Glomerular endothelial cell (primary cell): ENCODE measurements around the gene HLA-DQA2. TPM values are rescaled to one million over a fixed set of nuclear protein-coding genes. Genes with fewer than 3 reads are reported as not detected.
"Not testable (repeated sequence)": the region's sequence is repeated elsewhere in the genome, so short reads cannot be mapped to it uniquely, and the experiment has no call there.

Source experiments
- DNase-seq: peaks from one replicate; pipeline ENCODE4 v3.0.0-alpha.2; 2011; ENCODE audit warnings: low read depth, low spot score; ENCODE audit errors: extremely low read depth
- total RNA-seq: library from RNA; depleted of rRNA; stranded (reverse); fragments of >200 nt; gene quantifications from 2 replicates; pipeline ENCODE4 v1.2.3, GENCODE V29; 2015

The HLA-DQA2 gene
- not detected in 2 replicates for total RNA-seq

DNA sequence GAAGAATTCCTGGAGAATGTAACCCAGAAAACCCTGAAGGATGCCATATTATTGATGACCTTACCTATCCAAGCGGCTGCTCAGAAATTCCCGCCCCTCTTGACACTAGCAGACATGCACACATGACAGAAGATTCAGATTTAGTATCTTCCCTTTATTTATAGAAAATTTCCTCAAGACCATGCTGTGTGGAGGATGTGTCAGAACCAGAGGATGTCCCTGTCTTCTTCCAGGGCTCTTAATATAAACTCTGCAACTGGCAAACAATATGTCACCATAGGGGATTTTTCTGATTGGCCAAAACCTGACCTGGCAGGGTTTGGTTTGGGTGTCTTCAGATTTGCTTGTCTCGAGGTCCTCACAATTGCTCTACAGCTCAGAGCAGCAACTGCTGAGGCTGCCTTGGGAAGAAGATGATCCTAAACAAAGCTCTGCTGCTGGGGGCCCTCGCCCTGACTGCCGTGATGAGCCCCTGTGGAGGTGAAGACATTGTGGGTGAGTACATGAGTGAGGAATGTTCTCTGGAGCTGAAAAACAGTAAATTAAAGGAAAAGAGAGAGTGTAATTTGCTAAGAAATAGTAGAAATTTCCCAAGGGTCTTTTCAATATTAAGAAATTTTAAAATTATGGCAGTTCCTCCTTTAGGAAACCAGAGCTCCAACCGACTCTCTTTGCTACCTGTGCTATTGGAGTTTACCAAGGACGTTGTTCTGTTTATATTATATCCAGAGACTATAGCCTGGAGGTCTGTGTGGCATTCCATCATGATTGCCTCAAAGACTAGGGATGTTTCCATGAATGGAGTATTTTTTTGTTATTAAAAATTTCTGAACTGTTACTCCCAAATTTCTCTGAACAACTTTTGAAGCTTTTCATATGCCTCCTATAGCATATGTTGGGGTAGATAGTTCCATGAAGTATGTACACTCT lies at the start of gene HLA-DQA2:
Gene HLA-DQA2, plus strand, starts transcription at position 361 of the 930 bp plus-strand sequence. Its CDS starts 53 bp downstream, at position 414.
- DNase-seq: no peak

DNA sequence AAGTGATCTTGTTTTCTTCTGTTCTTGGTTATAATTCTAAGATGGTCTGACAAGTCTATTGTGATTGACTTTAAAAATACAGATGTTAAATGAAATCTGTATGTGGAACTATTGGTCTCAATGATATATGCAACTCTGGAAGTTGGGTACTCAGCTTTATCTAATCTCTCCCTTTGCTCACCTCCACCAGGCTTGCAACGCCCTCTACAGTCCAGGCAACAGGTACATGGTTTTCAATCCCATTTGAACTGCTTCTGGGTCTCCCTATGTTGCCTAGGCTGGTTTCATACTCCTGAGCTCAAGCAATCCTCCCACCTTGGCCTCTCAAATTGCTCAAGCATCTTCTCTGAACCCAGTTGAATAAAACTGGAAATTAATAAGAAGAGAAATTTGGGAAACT lies 49.2 kb upstream of the HLA-DQA2 start:
- DNase-seq: no peak

DNA sequence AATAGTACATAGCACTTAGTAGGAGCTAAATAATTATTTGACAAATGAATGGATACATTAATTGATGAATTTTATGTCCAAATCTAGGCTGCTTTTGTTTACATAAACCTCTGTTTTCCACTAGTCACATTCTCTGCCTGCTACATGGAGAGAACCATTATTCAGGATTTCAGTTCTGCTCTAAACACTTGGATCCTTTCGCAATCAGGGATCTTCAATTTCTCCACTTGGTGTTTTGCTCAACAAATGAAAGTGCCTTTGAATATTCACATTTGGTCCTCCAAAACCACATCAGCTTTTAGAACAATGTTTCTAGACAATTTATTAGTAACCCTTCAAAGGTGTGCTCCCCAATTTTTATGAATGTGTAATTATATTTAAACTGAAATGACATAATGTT lies 44.2 kb upstream of the HLA-DQA2 start:
- no peak for DNase-seq

DNA sequence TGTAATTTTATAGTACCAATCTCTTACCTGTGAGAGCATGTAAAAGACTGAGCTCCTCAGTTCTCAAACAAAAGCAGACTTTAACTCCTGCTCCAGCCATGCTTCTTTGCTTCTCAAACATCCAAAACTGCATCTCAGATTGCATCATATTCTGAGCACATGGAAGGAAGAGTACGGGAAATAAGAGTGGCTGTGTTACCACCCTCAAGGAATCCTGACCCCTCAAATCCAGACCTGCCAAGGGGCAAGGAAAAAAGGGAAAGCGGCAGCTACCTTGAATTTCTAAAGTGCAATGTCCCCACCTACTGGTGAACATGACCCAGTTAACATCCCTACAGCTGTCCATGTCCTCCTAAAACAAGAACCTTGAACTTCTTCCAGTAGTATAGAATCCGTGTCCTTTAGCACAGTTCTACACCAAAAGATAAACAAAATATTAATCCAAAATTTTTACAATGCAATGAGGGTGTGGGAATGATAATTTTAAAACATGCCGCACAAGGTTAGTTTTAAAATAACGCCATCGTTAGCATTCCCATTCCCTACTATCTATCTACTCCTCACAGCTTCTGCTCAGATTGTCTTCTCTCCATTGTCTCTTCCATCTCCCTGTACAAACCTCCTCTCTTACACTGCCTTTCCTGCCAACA lies 40.7 kb upstream of the HLA-DQA2 start:
- peak; percentile 41 for DNase-seq

DNA sequence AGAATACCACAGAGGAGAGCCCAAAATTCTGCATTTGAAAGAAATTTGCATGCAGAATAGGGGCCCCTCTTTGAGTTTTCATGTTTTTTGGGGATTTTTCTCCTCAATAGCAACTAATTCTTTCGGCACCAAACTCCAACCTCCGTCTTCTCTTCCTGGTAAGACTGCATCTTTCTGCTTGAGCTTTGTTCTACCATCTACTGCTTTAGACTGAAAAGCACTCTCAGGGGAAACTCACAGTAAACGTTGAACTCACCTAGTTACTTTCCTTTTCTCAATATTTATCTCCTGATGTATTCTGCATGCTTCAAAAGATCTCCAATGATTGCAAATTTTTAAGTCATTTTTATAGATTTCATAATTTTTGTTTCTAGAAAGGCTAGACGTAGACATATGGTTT lies 37.8 kb upstream of the HLA-DQA2 start:
- DNase-seq: no peak

DNA sequence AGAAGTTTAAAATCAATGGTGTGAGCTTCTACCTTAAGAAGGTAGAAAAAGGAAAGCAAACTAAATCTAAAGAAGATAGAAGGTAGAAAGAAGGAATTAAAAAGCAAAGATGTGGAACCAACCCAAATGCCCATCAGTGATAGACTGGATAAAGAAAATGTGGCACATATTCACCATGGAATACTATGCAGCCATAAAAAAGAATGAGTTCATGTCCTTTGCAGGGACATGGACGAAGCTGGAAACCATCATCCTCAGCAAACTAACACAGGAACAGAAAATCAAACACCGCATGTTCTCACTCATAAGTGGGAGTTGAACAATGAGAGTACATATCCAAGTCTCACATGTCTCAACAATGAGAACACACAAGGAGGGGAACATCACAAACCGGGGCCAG lies 36.0 kb upstream of the HLA-DQA2 start:
- not testable (repeated sequence) for DNase-seq

DNA sequence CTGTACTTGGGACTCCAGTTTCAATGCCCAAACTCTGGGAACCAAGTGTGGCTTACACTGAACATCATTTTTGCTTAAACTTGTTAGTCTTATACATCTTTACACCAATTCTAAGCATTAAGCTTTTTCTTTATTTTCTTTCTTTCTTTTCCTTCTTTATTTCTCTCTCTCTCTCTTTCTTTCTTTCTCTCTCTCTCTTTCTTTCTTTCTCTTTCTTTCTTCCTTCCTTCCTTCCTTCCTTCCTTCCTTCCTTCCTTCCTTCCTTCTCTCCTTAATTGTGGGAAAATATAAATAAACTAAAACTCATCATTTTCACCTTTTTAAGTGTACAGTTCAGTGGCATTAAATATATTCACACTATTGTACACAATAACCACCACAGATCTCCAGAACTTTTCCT lies 31.6 kb upstream of the HLA-DQA2 start:
- no peak for DNase-seq

DNA sequence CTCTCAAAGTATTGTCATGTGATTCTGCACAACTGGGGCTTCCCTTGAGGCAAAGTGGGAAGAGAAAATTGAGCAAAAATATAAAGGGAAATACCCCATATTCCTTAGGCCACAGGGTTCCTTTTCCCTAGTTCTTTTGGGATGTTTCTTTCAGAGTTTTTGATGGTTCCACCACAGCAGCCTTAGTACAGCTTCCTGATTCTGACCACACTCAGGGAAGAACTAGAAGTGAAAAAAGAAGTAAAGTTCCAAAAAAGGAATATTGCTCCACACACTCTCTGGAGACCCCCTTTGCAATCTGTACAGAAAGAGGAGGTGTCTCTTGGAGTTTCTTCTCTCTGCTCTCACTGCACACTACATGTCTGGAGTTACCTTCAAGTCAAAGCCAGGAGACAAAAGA lies 27.9 kb upstream of the HLA-DQA2 start:
- no peak for DNase-seq

DNA sequence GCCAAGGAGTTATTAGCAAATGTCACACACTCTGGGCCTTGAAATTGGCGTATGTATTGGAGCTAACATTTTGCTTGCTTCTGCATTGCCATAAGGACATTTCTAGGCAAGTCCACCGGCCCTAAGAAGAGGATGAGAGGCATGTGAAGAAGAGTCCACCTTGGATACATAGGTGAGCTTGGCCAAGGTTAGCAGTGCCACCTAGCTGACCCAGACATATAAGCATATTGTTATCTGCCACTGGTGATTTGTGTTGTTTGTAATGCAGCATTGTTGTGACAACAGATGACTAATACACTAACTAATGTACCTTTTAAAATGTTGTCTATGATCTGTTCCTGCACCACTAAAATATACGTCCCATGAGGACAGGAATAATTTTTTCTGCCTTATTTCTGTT lies 24.8 kb upstream of the HLA-DQA2 start:
- no peak for DNase-seq

DNA sequence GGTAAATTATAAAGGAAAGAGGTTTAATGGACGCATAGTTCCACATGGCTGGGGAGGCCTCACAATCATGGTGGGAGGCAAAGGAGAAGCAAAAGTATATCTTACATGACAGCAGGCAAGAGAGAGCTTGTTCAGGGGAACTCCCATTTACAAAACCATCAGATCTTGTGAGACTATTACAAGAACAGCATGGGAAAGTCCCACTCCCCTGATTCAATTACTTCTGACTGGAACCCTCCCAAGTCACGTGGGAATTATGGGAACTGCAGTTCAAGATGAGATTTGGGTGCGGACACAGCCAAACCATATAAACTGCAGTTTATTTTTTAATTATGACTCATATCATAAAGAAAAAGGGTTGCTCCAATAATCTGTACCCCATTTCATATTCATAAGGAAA lies 22.3 kb upstream of the HLA-DQA2 start:
- no peak for DNase-seq

DNA sequence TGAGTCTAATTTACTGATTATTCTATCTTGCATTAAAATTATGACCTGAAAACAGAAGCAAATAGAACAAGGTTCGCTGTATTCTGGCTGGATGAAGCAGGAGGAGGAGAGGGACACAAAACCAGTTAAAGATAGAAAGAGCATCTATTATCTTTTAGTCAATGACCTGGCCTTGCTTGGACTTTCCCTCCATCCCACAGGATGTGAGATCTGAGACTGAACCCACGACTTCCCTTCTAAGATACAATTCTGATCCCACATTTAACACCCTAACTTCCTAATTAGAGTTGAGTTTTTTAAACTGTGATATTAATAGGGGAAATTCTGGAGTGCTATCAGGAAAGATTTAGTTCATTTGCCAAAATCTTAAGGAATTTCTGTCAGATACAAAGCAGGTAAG lies 3.1 kb upstream of the HLA-DQA2 start:
- no peak for DNase-seq

DNA sequence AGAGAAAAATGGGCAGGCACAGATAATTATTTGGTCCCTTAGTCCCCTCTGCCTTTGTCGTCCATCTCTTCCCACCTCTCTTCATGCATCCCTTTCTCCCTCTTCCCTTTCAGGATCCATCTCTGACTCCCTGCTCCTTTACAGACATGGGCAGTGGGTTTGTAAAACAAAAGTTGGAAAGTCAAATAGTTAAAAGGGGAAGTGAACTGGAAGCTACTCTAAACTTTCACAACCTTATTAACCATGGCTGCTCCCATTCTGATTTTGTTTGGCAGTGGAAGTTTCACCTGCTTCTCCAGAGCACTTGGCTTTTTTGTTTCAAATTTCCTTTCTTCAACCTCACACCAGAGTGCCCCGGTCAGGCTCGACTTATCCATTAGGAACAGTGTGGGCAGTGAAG lies 1.2 kb downstream of the HLA-DQA2 start:
- no peak for DNase-seq

DNA sequence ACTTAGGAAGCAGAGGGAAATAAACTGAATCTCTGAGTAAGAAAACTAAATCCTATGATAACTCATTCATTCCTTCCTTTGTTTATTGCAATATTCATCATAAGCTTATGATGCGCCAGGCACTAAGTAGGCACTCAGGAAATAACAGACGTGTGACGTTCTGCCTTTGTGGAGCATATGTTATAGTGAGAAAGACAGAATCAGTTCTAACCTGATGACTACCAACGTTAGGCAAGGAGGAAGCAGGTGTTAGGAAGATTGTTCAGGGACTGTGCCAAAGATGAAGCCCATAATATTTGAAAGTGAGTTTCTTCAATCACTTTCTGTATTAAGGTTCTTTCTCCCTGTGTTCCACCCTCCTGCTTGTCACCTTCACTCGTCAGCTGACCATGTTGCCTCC lies 3.6 kb downstream of the HLA-DQA2 start:
- DNase-seq: no peak

DNA sequence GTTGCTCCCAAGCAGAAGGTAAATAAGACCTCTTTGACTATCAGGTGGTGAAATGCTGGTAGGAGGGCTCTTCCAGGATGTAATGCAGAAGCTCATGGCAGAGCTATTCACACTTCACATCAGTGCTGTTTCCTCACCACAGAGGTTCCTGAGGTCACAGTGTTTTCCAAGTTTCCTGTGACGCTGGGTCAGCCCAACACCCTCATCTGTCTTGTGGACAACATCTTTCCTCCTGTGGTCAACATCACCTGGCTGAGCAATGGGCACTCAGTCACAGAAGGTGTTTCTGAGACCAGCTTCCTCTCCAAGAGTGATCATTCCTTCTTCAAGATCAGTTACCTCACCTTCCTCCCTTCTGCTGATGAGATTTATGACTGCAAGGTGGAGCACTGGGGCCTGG lies 4.5 kb downstream of the HLA-DQA2 start:
- DNase-seq: not testable (repeated sequence)

DNA sequence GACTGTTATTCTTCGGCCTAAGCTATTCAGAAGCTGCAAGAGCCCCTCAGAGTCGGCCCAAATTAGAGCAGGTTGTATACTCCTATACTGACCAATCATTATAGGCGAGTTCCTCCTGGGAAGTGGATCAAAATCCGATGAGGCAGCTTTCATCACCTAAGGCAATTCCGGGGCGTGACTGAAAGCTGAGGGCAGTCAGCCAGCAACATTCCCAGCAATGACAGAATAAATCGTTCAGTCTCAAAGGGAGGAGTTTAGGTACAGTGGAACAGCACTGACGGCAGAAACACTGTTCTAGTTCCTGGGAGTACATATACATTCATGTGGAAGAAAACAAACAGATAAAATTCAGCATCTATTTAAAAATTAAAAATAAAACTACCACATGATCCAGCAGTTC lies 11.4 kb downstream of the HLA-DQA2 start:
- no peak for DNase-seq

DNA sequence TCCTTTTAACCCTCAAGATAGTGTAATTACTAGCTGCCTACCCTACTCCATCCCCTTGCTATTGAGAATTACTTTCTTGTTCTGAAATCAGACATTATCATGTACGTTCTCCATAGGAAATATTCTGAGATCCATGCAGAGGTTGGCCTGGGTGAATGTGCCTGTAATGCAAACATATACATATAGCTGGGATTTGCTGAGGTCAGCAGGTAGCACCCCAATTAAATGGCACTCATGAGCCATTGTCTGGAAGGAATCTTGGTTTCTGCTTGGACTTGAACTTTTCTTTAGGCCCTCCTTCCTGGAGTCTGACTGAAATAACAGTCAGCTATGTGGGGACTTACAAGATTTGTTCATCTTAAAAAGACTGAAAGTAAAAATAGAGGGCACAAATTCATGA lies 18.5 kb downstream of the HLA-DQA2 start:
- no peak for DNase-seq

DNA sequence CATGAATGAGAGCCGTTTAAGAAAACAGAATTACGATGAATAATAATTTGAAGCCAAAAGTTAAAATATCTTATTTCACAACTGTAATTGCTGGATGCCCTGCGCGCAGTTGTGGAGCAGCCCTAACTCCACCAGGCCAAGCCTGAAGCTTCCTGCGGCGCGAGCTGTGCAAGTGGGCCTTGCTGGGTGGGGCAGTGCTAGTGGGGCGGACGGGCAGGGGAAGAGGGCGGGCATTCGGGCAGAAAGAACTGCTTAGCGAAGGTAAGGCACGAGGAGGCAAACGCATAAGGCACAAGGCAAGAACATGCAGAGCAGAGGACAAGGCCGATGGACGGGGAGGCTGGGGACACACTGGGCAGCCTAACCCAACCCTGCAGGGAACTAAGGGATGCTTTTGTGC lies 19.9 kb downstream of the HLA-DQA2 start:
- DNase-seq: no peak

DNA sequence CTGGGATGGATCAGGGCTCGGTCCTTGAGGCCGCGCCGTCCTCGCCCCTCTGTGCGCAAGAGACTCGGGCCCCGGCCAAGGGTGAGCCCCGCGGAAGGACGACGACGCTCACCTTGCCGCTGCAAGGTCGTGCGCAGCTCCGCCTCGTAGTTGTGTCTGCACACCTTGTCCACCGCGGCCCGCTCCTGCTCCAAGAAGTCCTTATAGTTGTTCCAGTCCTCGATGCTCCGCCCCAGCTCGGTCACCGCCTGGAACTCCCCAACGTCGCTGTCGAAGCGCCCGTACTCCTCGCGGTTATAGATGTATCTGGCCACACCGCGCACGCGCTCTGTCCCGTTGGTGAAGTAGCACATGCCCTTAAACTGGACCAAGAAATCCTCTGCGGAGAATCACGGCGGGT lies 20.4 kb downstream of the HLA-DQA2 start:
- DNase-seq: no peak

DNA sequence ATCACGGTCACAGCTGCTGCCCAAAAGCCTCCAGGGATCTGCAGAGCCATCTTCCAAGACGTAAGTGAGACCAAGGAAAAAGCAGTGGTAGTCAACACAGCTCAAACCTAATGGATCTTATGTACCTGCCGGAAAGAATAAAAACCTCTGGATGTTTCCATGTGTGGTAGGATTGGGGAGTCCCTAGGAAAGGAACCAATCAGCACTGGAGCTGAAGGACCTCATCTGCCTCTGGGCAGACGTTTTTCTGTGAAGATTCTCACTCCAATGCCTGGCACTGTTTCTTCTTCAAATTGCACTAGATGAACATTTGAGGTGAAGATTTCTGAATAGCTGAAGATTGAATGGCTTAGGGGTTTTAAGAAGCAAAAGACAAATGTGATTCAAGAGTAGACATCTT lies 22.2 kb downstream of the HLA-DQA2 start, which contains the start of gene HLA-DQB2:
Gene HLA-DQB2, minus strand, starts transcription at position 112 of the 400 bp plus-strand sequence. Its CDS starts 62 bp downstream, at position 50.
- no peak for DNase-seq

DNA sequence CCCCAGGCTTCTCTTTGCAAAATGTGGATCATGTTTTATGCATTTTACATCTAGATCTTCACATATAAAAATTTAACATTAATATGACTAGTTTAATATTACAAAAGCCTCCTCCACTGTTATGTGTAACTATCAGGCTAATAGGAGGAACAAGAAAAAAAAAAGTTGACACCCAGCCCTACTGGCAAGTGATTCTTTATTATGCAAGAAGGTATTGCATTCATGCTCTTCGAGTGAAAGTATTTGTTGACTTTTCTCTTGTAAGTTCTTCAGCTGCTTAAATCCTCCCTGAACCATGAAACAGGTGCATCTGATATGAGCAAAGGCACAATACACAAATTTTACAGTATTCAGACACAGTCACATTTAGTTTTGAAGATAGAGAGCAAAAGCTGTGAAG lies 22.9 kb downstream of the HLA-DQA2 start:
- no peak for DNase-seq

DNA sequence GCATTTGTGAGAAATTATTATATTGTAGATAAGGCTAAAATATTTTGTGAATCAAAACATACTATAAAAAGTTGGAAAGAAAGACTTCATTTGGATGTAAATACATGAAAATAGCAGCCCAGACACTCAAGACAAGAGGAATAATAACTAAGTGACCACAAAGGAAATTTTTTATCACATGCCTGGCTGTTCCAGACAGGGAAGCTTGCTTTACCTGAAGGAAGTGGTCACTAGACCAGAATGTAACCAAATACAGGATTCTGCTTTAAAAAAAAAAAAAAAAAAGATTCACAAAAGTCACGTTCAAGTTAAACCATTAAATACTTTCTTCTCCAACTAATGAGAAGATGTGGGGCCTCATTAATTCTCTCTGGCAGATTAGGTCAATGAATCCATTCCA lies 31.5 kb downstream of the HLA-DQA2 start:
- DNase-seq: no peak

DNA sequence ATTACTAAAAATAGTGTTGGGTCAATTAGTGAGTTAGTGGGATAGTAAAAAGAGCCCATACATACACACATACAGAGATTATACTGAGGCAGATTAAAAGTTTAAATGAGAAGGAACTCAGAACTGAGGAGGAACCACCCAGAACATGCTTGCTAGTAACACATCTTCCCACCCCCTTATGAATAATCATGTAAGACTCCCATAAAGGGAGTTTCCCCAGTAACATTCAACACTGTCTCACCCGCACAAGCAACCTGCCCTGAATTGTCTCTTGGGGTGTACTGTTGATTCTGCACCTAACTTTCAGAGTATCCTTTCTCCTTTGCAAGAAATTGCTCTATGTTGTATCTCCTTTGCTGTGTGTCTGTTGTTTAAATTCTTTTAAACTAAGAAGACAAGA lies 33.2 kb downstream of the HLA-DQA2 start:
- no peak for DNase-seq
